ENCODE results near the gene RLBP1. TPM values are rescaled to one million over a fixed set of nuclear protein-coding genes. Genes with fewer than 3 reads are reported as not detected.

The RLBP1 gene
- total and polyA plus RNA-seq, 2 donors (not counting 3 experiments of a cell fraction or from before 2014, with no cell fraction given), result not detected

DNA sequence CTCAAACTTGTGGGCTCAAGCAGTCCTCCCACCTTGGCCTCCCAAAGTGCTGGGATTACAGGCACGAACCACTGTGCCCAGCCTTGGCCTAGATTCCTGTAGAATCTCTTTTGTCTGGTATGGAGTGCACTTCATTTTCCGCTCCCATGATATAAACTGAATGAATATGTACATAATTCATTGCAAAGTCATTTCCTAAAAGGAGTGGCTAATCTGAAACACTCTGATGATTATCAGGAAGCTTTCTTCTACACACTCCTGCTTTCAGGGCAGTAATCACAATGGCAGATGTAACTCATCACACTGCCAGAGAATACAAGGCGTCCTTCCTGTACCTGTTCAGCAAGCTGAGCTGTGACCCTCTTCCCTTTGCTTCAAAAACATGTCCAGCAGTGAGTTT lies 28.6 kb downstream of the RLBP1 start:
- Histone ChIP-seq H3K27ac (ENCODE audit: insufficient read depth, low read depth, low read length) (peak overlapping the region; percentile 83), H3K4me1 (ENCODE audit: control insufficient read depth, extremely low read depth, insufficient read depth, low read length) (peaks cover 15% of the 10 kb centered on the region), H3K36me3 (ENCODE audit: control insufficient read depth in 2 of 2, extremely low read depth in 1 of 2, insufficient read depth in 2 of 2, low read length in 2 of 2) (peaks cover 0 to 5% of the 10 kb centered on the region in 2 experiments), H4K20me1 (replicated peaks; ENCODE audit: control insufficient read depth, extremely low read depth, insufficient read depth, low read length) (no peaks in the 10 kb centered on the region), H2AFZ (ENCODE audit: low read depth, low read length) (no peak overlapping the region), H3K9me1 (replicated peaks; ENCODE audit: control insufficient read depth, extremely low read depth, insufficient read depth, low read length) (no peaks in the 10 kb centered on the region), H3K79me2 (ENCODE audit: control insufficient read depth, insufficient read depth, low read length) (no peaks in the 10 kb centered on the region), H3K9me3 (replicated peaks; ENCODE audit: control insufficient read depth, insufficient read depth, low read length) (no peaks in the 10 kb centered on the region), H3K4me2 (ENCODE audit: insufficient read depth, low read length) (peak overlapping the region; percentile 26), H3K4me3 (replicated peaks in 1 of 3; ENCODE audit: insufficient read depth in 1 of 3, low read depth in 1 of 3, low read length in 3 of 3) (no peak overlapping the region), H3K9ac (replicated peaks; ENCODE audit: extremely low read depth, insufficient read depth, low read length) (peak overlapping the region; percentile 33), H3K27me3 (ENCODE audit: control insufficient read depth in 2 of 2, insufficient read depth in 2 of 2, low read length in 2 of 2) (no peaks in the 10 kb centered on the region)
- POLR2A ChIA-PET, result interaction anchor here (1.0 kb wide), 1 partner anchor 281 kb away, joined by 5 read pairs; no protein-coding TSS in a partner anchor
- DNase-seq (ENCODE audit: low read depth, low spot score), result peak; percentile 71
- dilution Hi-C loops (cut with MboI; ENCODE audit: extremely low pct_ligation_motif_present, low sequenced_read_pairs), result no loop called here
- no TSS peak for BruUV-seq (replicated peaks)
- intact Hi-C loops (cut with micrococcal nuclease), result no loop called here
- FAIRE-seq, result peak; percentile 74
- TF ChIP-seq POLR2AphosphoS5 (IDR thresholded peaks at IDR 0.05; ENCODE audit: insufficient read depth, low read depth, low read length), result no peak
- TF ChIP-seq, protein P1, sequence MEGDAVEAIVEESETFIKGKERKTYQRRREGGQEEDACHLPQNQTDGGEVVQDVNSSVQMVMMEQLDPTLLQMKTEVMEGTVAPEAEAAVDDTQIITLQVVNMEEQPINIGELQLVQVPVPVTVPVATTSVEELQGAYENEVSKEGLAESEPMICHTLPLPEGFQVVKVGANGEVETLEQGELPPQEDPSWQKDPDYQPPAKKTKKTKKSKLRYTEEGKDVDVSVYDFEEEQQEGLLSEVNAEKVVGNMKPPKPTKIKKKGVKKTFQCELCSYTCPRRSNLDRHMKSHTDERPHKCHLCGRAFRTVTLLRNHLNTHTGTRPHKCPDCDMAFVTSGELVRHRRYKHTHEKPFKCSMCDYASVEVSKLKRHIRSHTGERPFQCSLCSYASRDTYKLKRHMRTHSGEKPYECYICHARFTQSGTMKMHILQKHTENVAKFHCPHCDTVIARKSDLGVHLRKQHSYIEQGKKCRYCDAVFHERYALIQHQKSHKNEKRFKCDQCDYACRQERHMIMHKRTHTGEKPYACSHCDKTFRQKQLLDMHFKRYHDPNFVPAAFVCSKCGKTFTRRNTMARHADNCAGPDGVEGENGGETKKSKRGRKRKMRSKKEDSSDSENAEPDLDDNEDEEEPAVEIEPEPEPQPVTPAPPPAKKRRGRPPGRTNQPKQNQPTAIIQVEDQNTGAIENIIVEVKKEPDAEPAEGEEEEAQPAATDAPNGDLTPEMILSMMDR (IDR thresholded peaks at IDR 0.05; ENCODE audit: extremely low read depth in 1 of 2, insufficient read depth in 1 of 2, low read depth in 1 of 2, low read length in 2 of 2), result no peak
- TF ChIP-seq JUN (IDR thresholded peaks at IDR 0.05; ENCODE audit: borderline replicate concordance, insufficient read depth, insufficient read length, low read depth), result peak; percentile 58
- TF ChIP-seq GATA2 (IDR thresholded peaks at IDR 0.05; ENCODE audit: insufficient read depth, insufficient read length, low read depth, low read length), result peak; percentile 95
- no peak for TF ChIP-seq EZH2 (IDR thresholded peaks at IDR 0.05; ENCODE audit: borderline replicate concordance, low read depth, low read length, severe bottlenecking)
- no peak for TF ChIP-seq POLR2A (IDR thresholded peaks at IDR 0.05; ENCODE audit: low read depth, low read length)
- peak; percentile 52 for TF ChIP-seq FOS (IDR thresholded peaks at IDR 0.05; ENCODE audit: borderline replicate concordance, insufficient read depth, low read length)
- TF ChIP-seq, protein P2, sequence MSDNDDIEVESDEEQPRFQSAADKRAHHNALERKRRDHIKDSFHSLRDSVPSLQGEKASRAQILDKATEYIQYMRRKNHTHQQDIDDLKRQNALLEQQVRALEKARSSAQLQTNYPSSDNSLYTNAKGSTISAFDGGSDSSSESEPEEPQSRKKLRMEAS (IDR thresholded peaks at IDR 0.05; ENCODE audit: insufficient read depth, insufficient read length), result no peak
- no peak for TF ChIP-seq MYC (IDR thresholded peaks at IDR 0.05; ENCODE audit: low read depth, low read length)
- CTCF ChIA-PET, result interaction anchor here (1.0 to 7.3 kb wide), 4 partner anchors 14 to 288 kb away, joined by 3 to 80 read pairs (median 16); no protein-coding TSS in a partner anchor
